Progenitor cell of endocrine pancreas (in vitro differentiated cells): ENCODE results near the gene FAM83F. TPM values are rescaled to one million over a fixed set of nuclear protein-coding genes. Genes with fewer than 3 reads are reported as not detected.

Experiments used
- DNase-seq: peaks from one replicate; pipeline ENCODE4 v3.0.0; 2021; ENCODE audit warnings: low spot score; ENCODE audit not compliant: unreplicated experiment
- H3K27ac Mint-ChIP-seq: 2 replicates; pipeline ENCODE4 v1.8.0; 2021; ENCODE audit warnings: mild to moderate bottlenecking, moderate library complexity, mixed read lengths
- H3K27me3 Mint-ChIP-seq: 2 replicates; pipeline ENCODE4 v1.8.0; 2021; ENCODE audit warnings: mixed read lengths
- H3K36me3 Mint-ChIP-seq: 2 replicates; pipeline ENCODE4 v1.8.0; 2022; ENCODE audit warnings: mixed read lengths; ENCODE audit not compliant: insufficient read depth
- H3K4me1 Mint-ChIP-seq: 2 replicates; pipeline ENCODE4 v1.8.0; 2021; ENCODE audit warnings: low read depth, mixed read lengths
- H3K4me3 Mint-ChIP-seq: 2 replicates; pipeline ENCODE4 v1.8.0; 2021; ENCODE audit warnings: low read depth, mild to moderate bottlenecking, moderate library complexity, mixed read lengths
- H3K9me3 Mint-ChIP-seq: 2 replicates; pipeline ENCODE4 v1.8.0; 2021; ENCODE audit warnings: low read depth, mixed read lengths
- CTCF ChIP-seq: fragments of 200-600 bp; sonication (generic); IDR thresholded peaks from one replicate; pipeline ENCODE4 v1.5.0; 2021; ENCODE audit warnings: antibody characterized with exemption, mild to moderate bottlenecking; ENCODE audit not compliant: unreplicated experiment
- total RNA-seq: library from RNA; stranded (reverse); gene quantifications from 2 replicates; pipeline ENCODE4 v1.2.1, GENCODE V29; 2021

The FAM83F gene
- total RNA-seq, 1 donor from 2014 or later = 19.8 TPM

GRCh38 chr22:39979048-39979447 is 15.7 kb upstream of the FAM83F start:
- Mint-ChIP-seq H3K36me3 (no peaks in the 10 kb centered on the region), H3K27ac (no peak overlapping the region), H3K27me3 (peaks cover 29% of the 10 kb centered on the region), H3K4me1 (peaks cover 6% of the 10 kb centered on the region), H3K9me3 (no peaks in the 10 kb centered on the region), H3K4me3 (no peak overlapping the region)
- TF ChIP-seq CTCF = no peak
- no peak for DNase-seq

- no peaks in the 10 kb centered on the region for H3K36me3 Mint-ChIP-seq
- DNase-seq = no peak
- peaks cover 31% of the 10 kb centered on the region for H3K27me3 Mint-ChIP-seq
- H3K27ac Mint-ChIP-seq = no peak overlapping the region
- peaks cover 6% of the 10 kb centered on the region for H3K4me1 Mint-ChIP-seq
- H3K4me3 Mint-ChIP-seq = no peak overlapping the region
- H3K9me3 Mint-ChIP-seq = no peaks in the 10 kb centered on the region
- TF ChIP-seq CTCF = no peak
Measured at GRCh38 chr22:39979458-39979857, 15.3 kb upstream of the FAM83F start.

GRCh38 chr22:39980596-39980995 is 14.2 kb upstream of the FAM83F start:
- TF ChIP-seq CTCF = no peak
- Mint-ChIP-seq H3K27ac (no peak overlapping the region), H3K4me1 (peaks cover 8% of the 10 kb centered on the region), H3K36me3 (no peaks in the 10 kb centered on the region), H3K4me3 (no peak overlapping the region), H3K9me3 (no peaks in the 10 kb centered on the region), H3K27me3 (peaks cover 34% of the 10 kb centered on the region)
- no peak for DNase-seq

GRCh38 chr22:39983346-39983745 is 11.4 kb upstream of the FAM83F start:
- no peak overlapping the region for H3K27ac Mint-ChIP-seq
- no peak for DNase-seq
- no peaks in the 10 kb centered on the region for H3K36me3 Mint-ChIP-seq
- H3K4me3 Mint-ChIP-seq = no peak overlapping the region
- no peak for TF ChIP-seq CTCF
- no peaks in the 10 kb centered on the region for H3K9me3 Mint-ChIP-seq
- H3K4me1 Mint-ChIP-seq = peaks cover 2% of the 10 kb centered on the region
- peaks cover 31% of the 10 kb centered on the region for H3K27me3 Mint-ChIP-seq

- Mint-ChIP-seq H3K4me3 (no peak overlapping the region), H3K36me3 (no peaks in the 10 kb centered on the region), H3K27ac (no peak overlapping the region), H3K9me3 (no peaks in the 10 kb centered on the region), H3K4me1 (peaks cover 4% of the 10 kb centered on the region), H3K27me3 (peaks cover 36% of the 10 kb centered on the region)
- TF ChIP-seq CTCF = no peak
- DNase-seq = no peak
Measured at GRCh38 chr22:39984006-39984405, 10.7 kb upstream of the FAM83F start.
